SK-N-MC (cell line): ENCODE measurements around the gene NAP1L4.

Source experiments
- EZH2 ChIP-seq: fragments of 200-600 bp; sonication (generic); IDR thresholded peaks from one replicate; pipeline ENCODE4 v1.6.1; 2017; ENCODE audit warnings: antibody characterized with exemption
- POLR2AphosphoS5 ChIP-seq: IDR thresholded peaks from 2 replicates; pipeline ENCODE4 v1.6.1; 2012; ENCODE audit warnings: mild to moderate bottlenecking, low read depth, low read length, borderline replicate concordance

- TF ChIP-seq EZH2 (no peak), POLR2AphosphoS5 (no peak)
These were observed 4.0 kb downstream of the NAP1L4 start for GRCh38 chr11:2987881-2988861.
